Measurements from ENCODE around the gene METTL16. TPM values are rescaled to one million over a fixed set of nuclear protein-coding genes. Genes with fewer than 3 reads are reported as not detected.
"Not testable (repeated sequence)": the region's sequence is repeated elsewhere in the genome, so short reads cannot be mapped to it uniquely, and the experiment has no call there.

The METTL16 gene
- total RNA-seq, 4 donors from 2014 or later, result 30.4 to 48.9 (median 44.7) TPM

GRCh38 chr17:2542056-2542455, 30.4 kb upstream of the METTL16 start:
- WGBS, 2 donors, result 95 to 96% methylated on average over 4 of the region's 4 CpGs
- no peak for TF ChIP-seq CTCF (IDR thresholded peaks at IDR 0.05)
- no peak for TF ChIP-seq POLR2A (IDR thresholded peaks at IDR 0.05)
- H3K9me3 ChIP-seq, result no peaks in the 10 kb centered on the region
- DNase-seq, result no peak
- H3K4me3 ChIP-seq (replicated peaks in 1 of 3), result no peak overlapping the region
- intact Hi-C loops (cut with DNase I), result no loop called here
- no peaks in the 10 kb centered on the region for H3K36me3 ChIP-seq
- H3K4me1 ChIP-seq, result peaks cover 0 to 10% of the 10 kb centered on the region in 2 donors
- no peaks in the 10 kb centered on the region for H3K27me3 ChIP-seq
- no peak overlapping the region for H3K27ac ChIP-seq

DNA sequence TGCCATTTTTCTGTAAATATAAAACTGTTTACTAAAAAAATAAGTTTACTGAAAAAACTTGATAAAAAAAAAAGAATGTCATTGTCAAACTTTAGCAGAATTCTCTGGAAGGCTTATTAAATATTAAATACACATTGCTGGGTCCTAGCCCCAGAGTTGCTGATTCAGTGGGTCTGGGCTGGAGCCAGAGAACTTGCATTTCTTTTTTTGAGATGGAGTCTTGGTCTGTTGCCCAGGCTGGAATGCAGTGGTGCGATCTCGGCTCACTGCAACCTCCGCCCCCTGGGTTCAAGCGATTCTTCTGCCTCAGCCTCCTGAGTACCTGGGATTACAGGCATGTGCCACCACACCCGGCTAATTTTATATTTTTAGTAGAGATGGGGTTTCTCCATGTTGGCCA, 25.9 kb upstream of the METTL16 start:
- H3K4me1 ChIP-seq; H3K27ac ChIP-seq; H3K36me3 ChIP-seq; DNase-seq; H3K27me3 ChIP-seq; intact Hi-C loops (cut with DNase I); H3K4me3 ChIP-seq (replicated peaks in 1 of 3); H3K9me3 ChIP-seq: not testable (repeated sequence)
- WGBS, 2 donors, result 67 to 75% methylated on average over 5 of the region's 5 CpGs

DNA sequence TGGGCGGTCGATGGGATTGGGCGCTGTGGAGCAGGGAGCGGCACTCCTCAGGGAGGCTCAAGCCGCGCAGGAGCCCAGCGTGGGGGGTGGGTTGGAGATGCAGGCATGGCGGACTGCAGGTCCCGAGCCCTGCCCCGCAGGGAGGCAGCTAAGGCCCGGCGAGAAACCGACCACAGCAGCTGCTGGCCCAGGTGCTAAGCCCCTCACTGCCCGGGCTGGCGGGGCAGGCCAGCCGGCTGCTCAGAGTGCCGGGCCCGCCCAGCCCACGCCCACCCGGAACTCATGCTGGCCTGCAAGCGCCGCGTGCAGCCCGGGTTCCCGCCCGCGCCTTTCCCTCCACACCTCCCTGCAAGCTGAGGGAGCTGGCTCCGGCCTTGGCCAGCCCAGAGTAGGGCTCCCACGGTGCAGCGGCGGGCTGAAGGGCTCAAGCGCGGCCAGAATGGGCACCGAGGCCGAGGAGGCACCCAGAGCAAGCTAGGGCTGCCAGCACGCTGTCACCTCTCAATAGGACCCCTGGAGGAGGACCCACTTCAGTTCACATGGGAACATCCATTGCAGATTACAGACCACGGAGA, 20.5 kb upstream of the METTL16 start:
- no peaks in the 10 kb centered on the region for H3K27me3 ChIP-seq
- no peaks in the 10 kb centered on the region for H3K4me1 ChIP-seq
- no peak overlapping the region for H3K27ac ChIP-seq
- intact Hi-C loops (cut with DNase I), result no loop called here
- WGBS, 2 donors, result 94 to 97% methylated on average over 5 to 37 of the region's 37 CpGs
- no peaks in the 10 kb centered on the region for H3K9me3 ChIP-seq
- TF ChIP-seq POLR2A (IDR thresholded peaks at IDR 0.05) (no peak), CTCF (IDR thresholded peaks at IDR 0.05) (no peak)
- no peaks in the 10 kb centered on the region for H3K36me3 ChIP-seq
- no peak overlapping the region for H3K4me3 ChIP-seq (replicated peaks in 1 of 3)
- DNase-seq, result no peak

DNA sequence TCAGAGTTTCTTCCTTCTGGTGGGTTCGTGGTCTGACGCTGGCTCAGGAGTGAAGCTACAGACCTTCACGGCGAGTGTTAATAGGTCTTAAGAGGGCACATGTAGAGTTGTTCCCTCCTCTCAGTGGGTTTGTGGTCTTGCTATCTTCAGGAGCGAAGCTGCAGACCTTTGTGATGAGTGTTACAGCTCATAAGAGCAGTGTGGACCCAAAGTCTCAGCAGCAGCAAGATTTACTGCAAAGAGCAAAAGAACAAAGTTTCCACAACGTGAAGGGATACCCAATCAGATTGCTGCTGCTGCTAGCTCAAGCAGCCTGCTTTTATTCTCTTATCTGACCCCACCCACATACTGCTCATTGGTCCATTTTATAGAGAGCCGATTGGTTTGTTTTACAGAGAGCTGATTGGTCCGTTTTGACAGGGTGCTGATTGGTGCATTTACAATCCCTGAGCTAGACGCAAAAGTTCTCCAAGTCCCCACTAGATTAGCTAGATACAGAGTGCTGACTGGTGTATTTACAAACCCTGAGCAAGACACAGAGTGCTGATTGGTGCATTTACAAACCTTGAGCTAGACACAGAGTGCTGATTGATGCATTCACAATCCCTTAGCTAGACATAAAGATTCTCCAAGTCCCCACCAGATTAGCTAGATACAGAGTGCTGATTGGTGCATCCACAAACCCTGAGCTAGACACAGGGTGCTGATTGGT, 19.7 kb upstream of the METTL16 start:
- H3K27ac ChIP-seq; H3K4me3 ChIP-seq (replicated peaks in 1 of 3); H3K4me1 ChIP-seq; H3K9me3 ChIP-seq; DNase-seq; intact Hi-C loops (cut with DNase I); H3K27me3 ChIP-seq; H3K36me3 ChIP-seq: not testable (repeated sequence)
- 82 to 87% methylated on average over 9 of the region's 9 CpGs for WGBS, 2 donors

DNA sequence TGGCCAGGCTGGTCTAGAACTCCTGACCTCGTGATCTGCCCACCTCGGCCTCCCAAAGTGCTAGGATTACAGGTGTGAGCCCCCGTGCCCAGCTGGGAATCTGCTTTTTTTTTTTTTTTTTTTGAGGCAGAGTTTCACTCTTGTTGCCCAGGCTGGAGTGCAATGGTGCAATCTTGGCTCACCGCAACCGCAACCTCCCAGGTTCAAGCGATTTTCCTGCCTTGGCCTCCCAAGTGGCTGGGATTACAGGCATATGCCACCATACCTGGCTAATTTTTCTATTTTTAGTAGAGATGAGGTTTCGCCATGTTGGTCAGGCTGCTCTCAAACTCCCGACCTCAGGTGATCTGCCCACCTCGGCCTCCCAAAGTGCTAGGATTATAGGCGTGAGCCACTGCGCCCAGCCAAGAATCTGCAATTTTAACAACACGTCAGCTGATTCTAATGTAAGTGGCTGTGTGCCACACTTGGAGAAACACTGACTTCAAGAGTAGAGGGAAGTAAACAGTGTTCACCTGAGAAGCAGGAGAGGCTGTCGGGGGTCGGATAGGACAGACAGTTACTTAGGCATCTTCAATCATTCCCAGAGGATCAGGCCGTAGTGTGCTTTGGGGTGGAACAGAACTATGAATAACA, 10.2 kb upstream of the METTL16 start:
- intact Hi-C loops (cut with DNase I); DNase-seq; H3K4me1 ChIP-seq: not testable (repeated sequence)

GRCh38 chr17:2521257-2521656, 9.6 kb upstream of the METTL16 start:
- intact Hi-C loops (cut with DNase I), result no loop called here
- no peak for DNase-seq
- Histone ChIP-seq H3K4me3 (replicated peaks in 1 of 3) (no peak overlapping the region), H3K27me3 (no peaks in the 10 kb centered on the region), H3K4me1 (no peaks in the 10 kb centered on the region), H3K9me3 (no peaks in the 10 kb centered on the region), H3K27ac (no peak overlapping the region), H3K36me3 (no peaks in the 10 kb centered on the region)
- whole genome bisulfite sequencing, 2 donors, result 66 to 72% methylated on average over 5 of the region's 5 CpGs
- TF ChIP-seq POLR2A (IDR thresholded peaks at IDR 0.05) (no peak), CTCF (IDR thresholded peaks at IDR 0.05) (no peak)

More for the DNA sequence above, 10.2 kb upstream of the METTL16 start:
- H3K36me3 ChIP-seq; H3K27ac ChIP-seq; H3K4me3 ChIP-seq (replicated peaks in 1 of 3); H3K27me3 ChIP-seq; H3K9me3 ChIP-seq: not testable (repeated sequence)
- 83 to 84% methylated on average over 15 of the region's 15 CpGs for WGBS, 2 donors

All from thyroid gland (tissue), 4 donors.